Forelimb muscle (tissue), 1 donor: ENCODE results near the gene MYBPHL. TPM values are rescaled to one million over a fixed set of nuclear protein-coding genes. Genes with fewer than 3 reads are reported as not detected.

Source experiments
- DNase-seq: peaks from one replicate; pipeline ENCODE4 v3.0.0-alpha.2; 2013; ENCODE audit warnings: low read depth
- polyA plus RNA-seq: library from polyadenylated mRNA; unstranded; fragments of 120-200 nt; gene quantifications from one replicate; pipeline ENCODE4 v1.2.1, GENCODE V29; 2013; ENCODE audit not compliant: insufficient read length

Gene MYBPHL
- polyA plus RNA-seq, 1 donor = 1.2 TPM

DNA sequence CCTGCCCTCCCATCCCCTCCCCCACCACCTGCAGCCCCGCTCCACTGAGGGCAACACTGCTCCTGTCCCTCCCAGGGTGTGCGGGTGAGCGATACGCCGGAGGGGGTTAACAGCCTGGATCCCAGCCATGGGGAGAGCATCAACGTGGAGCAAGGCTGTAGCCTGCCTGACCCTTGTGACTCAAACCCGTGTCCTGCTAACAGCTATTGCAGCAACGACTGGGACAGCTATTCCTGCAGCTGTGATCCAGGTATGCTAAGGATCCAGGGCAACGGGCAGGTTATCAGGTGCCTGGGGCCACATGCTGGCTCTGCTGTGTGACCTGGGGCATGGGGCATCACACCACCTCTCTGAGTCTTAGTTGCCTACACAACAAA, 42.4 kb downstream of the MYBPHL start:
- no peak for DNase-seq

- no peak for DNase-seq
Observed at GRCh38 chr1:109263597-109264378, 43.0 kb downstream of the MYBPHL start.

GRCh38 chr1:109263234-109263596, 43.6 kb downstream of the MYBPHL start:
- no peak for DNase-seq

DNA sequence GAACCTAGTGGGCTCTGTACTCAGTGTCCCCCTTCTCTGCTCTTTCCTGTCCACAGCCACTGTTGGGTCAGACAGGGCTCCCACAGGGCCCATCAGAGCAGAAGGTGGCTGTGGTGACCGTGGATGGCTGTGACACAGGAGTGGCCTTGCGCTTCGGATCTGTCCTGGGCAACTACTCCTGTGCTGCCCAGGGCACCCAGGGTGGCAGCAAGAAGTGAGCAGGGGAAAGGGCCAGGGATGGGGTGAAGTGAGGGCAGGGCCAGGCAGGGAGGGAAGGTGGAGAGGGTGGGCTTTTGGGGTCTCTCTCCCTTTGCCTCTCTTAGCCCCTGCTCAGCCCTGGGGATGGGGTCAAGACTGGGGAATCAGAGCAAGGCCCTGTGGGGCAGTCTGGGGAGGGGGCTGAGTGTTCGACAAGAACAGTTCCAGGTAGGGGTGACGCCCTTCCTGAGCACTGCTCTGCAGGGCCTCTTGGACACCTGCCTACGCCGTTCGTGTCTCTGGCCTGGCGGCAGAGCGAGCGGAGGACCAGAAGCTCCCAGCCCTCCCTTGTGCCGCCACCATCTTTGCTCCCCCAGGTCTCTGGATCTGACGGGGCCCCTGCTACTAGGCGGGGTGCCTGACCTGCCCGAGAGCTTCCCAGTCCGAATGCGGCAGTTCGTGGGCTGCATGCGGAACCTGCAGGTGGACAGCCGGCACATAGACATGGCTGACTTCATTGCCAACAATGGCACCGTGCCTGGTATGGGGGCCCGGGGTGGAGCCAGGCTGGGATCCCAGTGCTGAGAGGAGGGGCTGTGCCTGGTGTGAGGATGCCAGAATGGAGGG, 44.4 kb downstream of the MYBPHL start:
- DNase-seq = no peak

GRCh38 chr1:109261578-109261977, 45.2 kb downstream of the MYBPHL start:
- no peak for DNase-seq

DNA sequence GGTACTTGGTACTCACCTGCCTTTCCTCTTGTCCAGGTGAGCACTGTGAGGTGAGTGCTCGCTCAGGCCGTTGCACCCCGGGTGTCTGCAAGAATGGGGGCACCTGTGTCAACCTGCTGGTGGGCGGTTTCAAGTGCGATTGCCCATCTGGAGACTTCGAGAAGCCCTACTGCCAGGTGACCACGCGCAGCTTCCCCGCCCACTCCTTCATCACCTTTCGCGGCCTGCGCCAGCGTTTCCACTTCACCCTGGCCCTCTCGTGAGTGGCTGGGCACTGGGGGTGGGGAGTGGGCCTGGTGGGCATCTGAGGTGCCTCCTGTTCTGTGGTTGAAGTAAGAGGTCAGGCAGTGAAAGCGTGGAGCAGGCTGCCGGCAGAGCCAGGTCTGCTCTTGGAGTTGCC, 45.8 kb downstream of the MYBPHL start:
- no peak for DNase-seq

- no peak for DNase-seq
Observed at GRCh38 chr1:109259674-109260557, 46.9 kb downstream of the MYBPHL start.

GRCh38 chr1:109258481-109259466, 48.0 kb downstream of the MYBPHL start:
- DNase-seq = no peak

DNA sequence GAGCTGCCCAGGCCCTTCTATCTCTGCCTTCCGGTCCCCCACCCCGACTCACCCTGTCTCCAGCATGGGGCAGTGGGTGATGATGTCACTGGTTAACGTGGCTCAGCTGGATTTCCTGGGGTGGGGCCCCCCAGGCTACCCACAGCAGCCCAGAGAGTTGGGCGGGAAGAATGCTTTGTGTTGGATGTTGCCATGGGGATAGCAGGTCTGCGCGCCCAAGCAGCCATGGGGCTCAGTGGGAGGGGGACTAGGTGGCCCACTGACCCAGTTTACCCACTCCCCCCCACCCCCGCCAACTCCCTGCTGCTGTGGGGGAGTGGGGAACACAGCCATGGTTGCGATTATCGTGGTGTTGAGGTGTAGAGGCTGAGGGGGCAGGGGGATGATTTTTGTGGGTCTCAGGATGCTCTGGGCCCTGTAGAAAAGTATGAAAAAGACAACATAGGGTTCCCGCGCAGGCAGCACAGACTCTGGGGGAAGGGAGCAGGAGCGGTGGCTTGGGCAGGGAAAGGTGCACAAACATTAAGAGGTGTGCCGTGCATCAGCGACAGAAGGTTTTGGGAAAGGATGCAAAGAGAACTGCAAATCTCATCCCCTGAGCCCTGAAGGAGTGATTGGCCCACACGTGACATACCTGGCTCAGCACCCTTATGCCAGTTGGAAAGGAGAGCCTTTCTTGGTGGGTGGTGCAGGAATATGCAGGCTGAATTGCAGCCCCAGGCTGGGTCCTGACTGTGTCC, 49.0 kb downstream of the MYBPHL start:
- no peak for DNase-seq

DNA sequence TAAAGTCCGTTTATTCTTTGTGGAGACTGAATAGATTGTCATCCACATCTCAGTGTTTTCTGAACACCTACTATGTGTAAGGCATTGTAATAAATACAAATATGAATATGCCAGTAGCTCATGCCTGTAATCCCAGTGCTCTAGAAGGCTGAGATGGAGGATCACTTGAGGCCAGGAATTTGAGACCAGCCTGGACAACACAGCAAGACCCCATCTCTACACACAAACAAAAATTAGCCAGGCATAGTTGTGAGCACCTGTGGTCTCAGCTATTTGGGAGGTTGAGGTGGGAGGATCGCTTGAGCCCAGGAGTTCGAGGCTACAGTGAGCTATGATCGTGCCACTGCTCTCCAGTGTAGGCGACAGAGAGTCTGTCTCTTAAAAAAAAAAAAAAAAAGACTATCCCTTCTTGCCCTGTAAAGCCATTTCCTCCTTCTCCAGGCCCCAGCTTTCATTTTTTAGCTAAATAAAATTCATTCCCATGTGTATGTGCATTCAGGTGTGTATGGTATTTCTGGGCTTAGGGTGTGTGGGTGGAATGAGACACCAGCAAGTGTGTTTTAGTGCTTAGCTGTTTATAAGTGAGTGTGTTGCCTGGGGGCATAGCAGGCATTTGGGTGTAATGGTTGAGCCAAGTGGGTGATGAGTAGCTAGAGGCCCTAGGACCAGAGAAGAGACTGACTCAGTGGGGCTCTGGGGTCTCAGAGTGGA, 49.7 kb downstream of the MYBPHL start:
- DNase-seq = no peak

GRCh38 chr1:109256085-109256484, 50.7 kb downstream of the MYBPHL start:
- DNase-seq = no peak

- DNase-seq = no peak
Observed at GRCh38 chr1:109255678-109256077, 51.1 kb downstream of the MYBPHL start.

DNA sequence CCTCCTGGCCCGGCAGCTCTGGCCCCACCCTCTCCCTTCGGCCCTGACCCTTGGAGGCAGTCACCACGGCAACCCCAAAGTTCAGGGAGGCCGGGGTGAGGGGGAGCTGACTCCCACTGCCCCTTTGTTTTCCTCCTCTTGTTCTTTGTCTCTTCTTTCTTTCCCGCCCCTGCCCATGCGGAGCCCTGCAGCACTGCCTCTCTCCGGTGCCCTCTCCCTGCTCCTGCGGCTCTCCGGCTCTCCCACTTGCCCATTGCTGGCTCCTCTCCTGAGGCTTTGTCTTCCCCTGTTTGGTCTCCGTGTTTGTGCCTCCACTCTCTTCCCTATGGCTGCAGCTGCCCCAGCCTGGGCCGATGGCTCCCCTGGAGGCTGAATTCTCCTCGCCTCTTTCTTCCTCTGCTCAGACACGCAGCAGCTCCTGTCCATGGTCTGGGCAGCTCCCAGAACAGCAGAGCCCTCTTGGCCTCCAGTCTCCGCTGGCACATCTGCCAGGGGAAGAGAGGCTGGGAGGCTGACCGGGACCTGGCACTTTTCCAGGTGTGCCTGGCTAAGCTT, 51.6 kb downstream of the MYBPHL start:
- no peak for DNase-seq

- DNase-seq = no peak
Observed at GRCh38 chr1:109254621-109255096, 52.2 kb downstream of the MYBPHL start.

GRCh38 chr1:109253803-109254620, 52.8 kb downstream of the MYBPHL start:
- DNase-seq = no peak

GRCh38 chr1:109252893-109253802, 53.7 kb downstream of the MYBPHL start:
- DNase-seq = no peak
